Neural cell (in vitro differentiated cells): ENCODE results near the gene CIZ1. TPM values are rescaled to one million over a fixed set of nuclear protein-coding genes. Genes with fewer than 3 reads are reported as not detected.
A peak's percentile ranks its signal among the peaks of the same experiment; 100 is the strongest.

Source experiments
- H2AFZ ChIP-seq: fragments of 200-600, 300-800 bp; sonication (generic), shearing (Covaris generic); 2 replicates; pipeline ENCODE4 v1.6.0; 2014; ENCODE audit warnings: low read depth, mild to moderate bottlenecking, antibody characterized with exemption, low read length, moderate library complexity
- H3F3A ChIP-seq: fragments of 200-600 bp; shearing (Covaris generic); 2 replicates; pipeline ENCODE4 v1.6.1; 2016; ENCODE audit warnings: mild to moderate bottlenecking, moderate library complexity, mixed read lengths, antibody characterized with exemption, low read length; ENCODE audit not compliant: insufficient read depth, poor library complexity, severe bottlenecking
- H3K27ac ChIP-seq: fragments of 200-600, 300-800 bp; sonication (generic), shearing (Covaris generic); 2 replicates; pipeline ENCODE4 v1.5.1; 2014; ENCODE audit warnings: mild to moderate bottlenecking, low read length, moderate library complexity
- H3K27me3 ChIP-seq: fragments of 300-800, 200-600 bp; sonication (generic), shearing (Covaris generic); 2 replicates; pipeline ENCODE4 v1.6.0; 2014; ENCODE audit warnings: mild to moderate bottlenecking, low read depth, low read length, moderate library complexity; ENCODE audit not compliant: insufficient read depth
- H3K36me3 ChIP-seq: fragments of 300-800, 200-600 bp; sonication (generic), shearing (Covaris generic); 2 replicates; pipeline ENCODE4 v1.5.1; 2014; ENCODE audit warnings: mild to moderate bottlenecking, antibody characterized with exemption, low read length, moderate library complexity; ENCODE audit not compliant: insufficient read depth
- H3K4me2 ChIP-seq: fragments of 300-800, 200-600 bp; sonication (generic), shearing (Covaris generic); 2 replicates; pipeline ENCODE4 v1.6.0; 2014; ENCODE audit warnings: mild to moderate bottlenecking, low read length
- H3K4me3 ChIP-seq: fragments of 300-800, 200-600 bp; sonication (generic), shearing (Covaris generic); 2 replicates; pipeline ENCODE4 v1.5.1; 2014; ENCODE audit warnings: mild to moderate bottlenecking, low read length, moderate library complexity
- H3K79me2 ChIP-seq: fragments of 200-600 bp; shearing (Covaris generic); replicated peaks from 2 replicates; pipeline ENCODE4 v1.6.0; 2014; ENCODE audit warnings: mild to moderate bottlenecking, low read length, moderate library complexity; ENCODE audit not compliant: insufficient read depth
- H3K9ac ChIP-seq: fragments of 300-800, 200-600 bp; sonication (generic), shearing (Covaris generic); 2 replicates; pipeline ENCODE4 v1.6.1; 2016; ENCODE audit warnings: mild to moderate bottlenecking, low read length, mixed read lengths
- H3K9me2 ChIP-seq: fragments of 200-600 bp; shearing (Covaris generic); 2 replicates; pipeline ENCODE4 v1.6.1; 2016; ENCODE audit warnings: mild to moderate bottlenecking, low read length, mixed read lengths; ENCODE audit not compliant: insufficient read depth
- H3K9me3 ChIP-seq: fragments of 200-600, 300-800 bp; sonication (generic), shearing (Covaris generic); 2 replicates; pipeline ENCODE4 v1.6.1; 2016; ENCODE audit warnings: mild to moderate bottlenecking, mixed run types, low read length, moderate library complexity, mixed read lengths
- H4K20me1 ChIP-seq: fragments of 200-600 bp; shearing (Covaris generic); 2 replicates; pipeline ENCODE4 v1.6.1; 2016; ENCODE audit warnings: mild to moderate bottlenecking, mixed run types; ENCODE audit not compliant: insufficient read depth
- EP300 ChIP-seq: fragments of 450-650 bp; conservative IDR thresholded peaks from 2 replicates; pipeline ENCODE4 v1.6.1; 2014; ENCODE audit warnings: antibody characterized with exemption, mild to moderate bottlenecking, moderate library complexity; ENCODE audit not compliant: poor library complexity, severe bottlenecking
- EZH2 ChIP-seq: fragments of 200-600, 300-800 bp; shearing (Covaris generic), sonication (generic); IDR thresholded peaks from 2 replicates; pipeline ENCODE4 v1.6.1; 2014; ENCODE audit warnings: antibody characterized with exemption, low read length, borderline replicate concordance, mild to moderate bottlenecking; ENCODE audit not compliant: insufficient read depth, poor library complexity, severe bottlenecking
- MXI1 ChIP-seq: fragments of 450-650 bp; conservative IDR thresholded peaks from 2 replicates; pipeline ENCODE4 v1.6.1; 2014; ENCODE audit warnings: antibody characterized with exemption, mild to moderate bottlenecking; ENCODE audit not compliant: poor library complexity, severe bottlenecking
- POLR2AphosphoS5 ChIP-seq: IDR thresholded peaks from 2 replicates; pipeline ENCODE4 v1.6.1; 2012
- RAD21 ChIP-seq: fragments of 450-650 bp; conservative IDR thresholded peaks from 2 replicates; pipeline ENCODE4 v1.6.1; 2014; ENCODE audit warnings: antibody characterized with exemption, mild to moderate bottlenecking, moderate library complexity
- SMC3 ChIP-seq: fragments of 450-650 bp; conservative IDR thresholded peaks from 2 replicates; pipeline ENCODE4 v1.6.1; 2014; ENCODE audit warnings: antibody characterized with exemption, mild to moderate bottlenecking, moderate library complexity; ENCODE audit not compliant: poor library complexity
- TAF1 ChIP-seq: IDR thresholded peaks from 2 replicates; pipeline ENCODE4 v1.6.1; 2012; ENCODE audit warnings: low read depth
- polyA plus RNA-seq: library from polyadenylated mRNA; depleted of rRNA; stranded (reverse); fragments of >200 nt; gene quantifications from 2 replicates; pipeline ENCODE4 v1.2.3, GENCODE V29; 2014
- TF ChIP-seq, protein P1 (sequence below): fragments of 450-650 bp; IDR thresholded peaks from 2 replicates; pipeline ENCODE4 v1.5.1; 2014; ENCODE audit warnings: antibody characterized with exemption, mild to moderate bottlenecking, moderate library complexity; ENCODE audit not compliant: poor library complexity, severe bottlenecking
- TF ChIP-seq, protein P2 (sequence below): IDR thresholded peaks from 2 replicates; pipeline ENCODE4 v1.6.1; 2012; ENCODE audit warnings: borderline replicate concordance

Gene CIZ1
- polyA plus RNA-seq, 1 donor from 2014 or later: 25.6 TPM

DNA sequence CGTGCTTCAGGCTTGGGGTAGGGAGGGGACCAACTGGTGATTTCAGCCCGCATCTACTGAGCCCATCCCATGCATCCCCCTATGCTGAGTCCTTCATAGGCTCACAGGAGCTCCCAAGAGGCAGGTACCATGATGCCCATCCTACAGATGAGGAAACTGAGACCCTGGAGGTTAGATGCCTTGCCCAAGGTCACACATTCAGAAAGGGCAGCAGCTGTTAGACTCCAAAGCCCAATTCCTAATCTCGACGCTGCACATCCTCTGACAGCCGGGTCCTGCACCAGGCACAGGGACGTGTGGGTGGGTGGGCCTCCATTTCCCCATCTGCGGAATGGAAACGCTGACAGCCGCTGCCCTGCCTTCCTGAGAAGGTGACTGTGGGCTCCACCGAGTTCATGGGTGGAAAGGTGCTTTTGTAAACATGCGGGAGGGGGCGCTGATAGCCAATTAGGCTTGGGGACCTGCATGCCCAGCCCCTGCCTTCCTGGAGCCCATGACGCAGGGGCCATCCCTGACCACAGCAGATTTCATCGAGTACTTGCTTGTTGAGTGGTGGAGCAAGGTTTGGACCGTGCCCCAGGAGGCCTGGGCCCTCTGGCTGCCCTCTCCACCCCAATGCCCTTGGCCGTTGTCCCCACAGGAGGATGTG is 14.0 kb upstream of the CIZ1 start:
- TF ChIP-seq TAF1 (no peak), EZH2 (no peak)
- peak overlapping the region; percentile 99 for H3K4me3 ChIP-seq

DNA sequence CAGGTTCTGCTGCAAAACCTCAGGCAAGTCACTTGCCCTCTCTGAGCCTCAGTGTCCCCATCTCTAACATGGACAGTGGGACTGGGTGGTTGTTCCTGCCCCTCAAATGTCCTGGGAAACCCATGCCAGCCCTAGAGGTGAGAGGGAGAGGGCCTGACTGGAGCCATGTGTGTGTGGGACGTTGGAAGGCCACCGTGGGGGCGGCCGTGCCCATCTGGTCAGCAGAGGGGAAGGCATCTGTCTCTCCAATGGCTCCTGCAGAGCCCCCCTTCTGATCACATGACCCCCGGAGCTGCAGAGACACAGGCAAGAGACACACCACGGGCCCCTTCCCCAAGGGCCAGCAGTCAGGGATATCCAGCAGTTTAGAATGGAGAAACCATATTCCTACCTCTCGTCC is 13.5 kb upstream of the CIZ1 start:
- Histone ChIP-seq H3K36me3 (peaks cover 5% of the 10 kb centered on the region), H3K79me2 (peaks cover 17% of the 10 kb centered on the region), H3F3A (no peaks in the 10 kb centered on the region), H3K4me2 (peak overlapping the region; percentile 96), H4K20me1 (no peaks in the 10 kb centered on the region), H3K9me3 (no peaks in the 10 kb centered on the region), H2AFZ (no peak overlapping the region), H3K9ac (peak overlapping the region; percentile 97), H3K9me2 (no peaks in the 10 kb centered on the region), H3K4me3 (peak overlapping the region; percentile 99), H3K27ac (peak overlapping the region; percentile 97), H3K27me3 (no peaks in the 10 kb centered on the region)
- TF ChIP-seq EP300 (no peak), RAD21 (no peak), MXI1 (no peak), TAF1 (no peak), SMC3 (no peak), POLR2AphosphoS5 (no peak), EZH2 (no peak)
- TF ChIP-seq, protein P1, sequence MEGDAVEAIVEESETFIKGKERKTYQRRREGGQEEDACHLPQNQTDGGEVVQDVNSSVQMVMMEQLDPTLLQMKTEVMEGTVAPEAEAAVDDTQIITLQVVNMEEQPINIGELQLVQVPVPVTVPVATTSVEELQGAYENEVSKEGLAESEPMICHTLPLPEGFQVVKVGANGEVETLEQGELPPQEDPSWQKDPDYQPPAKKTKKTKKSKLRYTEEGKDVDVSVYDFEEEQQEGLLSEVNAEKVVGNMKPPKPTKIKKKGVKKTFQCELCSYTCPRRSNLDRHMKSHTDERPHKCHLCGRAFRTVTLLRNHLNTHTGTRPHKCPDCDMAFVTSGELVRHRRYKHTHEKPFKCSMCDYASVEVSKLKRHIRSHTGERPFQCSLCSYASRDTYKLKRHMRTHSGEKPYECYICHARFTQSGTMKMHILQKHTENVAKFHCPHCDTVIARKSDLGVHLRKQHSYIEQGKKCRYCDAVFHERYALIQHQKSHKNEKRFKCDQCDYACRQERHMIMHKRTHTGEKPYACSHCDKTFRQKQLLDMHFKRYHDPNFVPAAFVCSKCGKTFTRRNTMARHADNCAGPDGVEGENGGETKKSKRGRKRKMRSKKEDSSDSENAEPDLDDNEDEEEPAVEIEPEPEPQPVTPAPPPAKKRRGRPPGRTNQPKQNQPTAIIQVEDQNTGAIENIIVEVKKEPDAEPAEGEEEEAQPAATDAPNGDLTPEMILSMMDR: no peak
- TF ChIP-seq, protein P2, sequence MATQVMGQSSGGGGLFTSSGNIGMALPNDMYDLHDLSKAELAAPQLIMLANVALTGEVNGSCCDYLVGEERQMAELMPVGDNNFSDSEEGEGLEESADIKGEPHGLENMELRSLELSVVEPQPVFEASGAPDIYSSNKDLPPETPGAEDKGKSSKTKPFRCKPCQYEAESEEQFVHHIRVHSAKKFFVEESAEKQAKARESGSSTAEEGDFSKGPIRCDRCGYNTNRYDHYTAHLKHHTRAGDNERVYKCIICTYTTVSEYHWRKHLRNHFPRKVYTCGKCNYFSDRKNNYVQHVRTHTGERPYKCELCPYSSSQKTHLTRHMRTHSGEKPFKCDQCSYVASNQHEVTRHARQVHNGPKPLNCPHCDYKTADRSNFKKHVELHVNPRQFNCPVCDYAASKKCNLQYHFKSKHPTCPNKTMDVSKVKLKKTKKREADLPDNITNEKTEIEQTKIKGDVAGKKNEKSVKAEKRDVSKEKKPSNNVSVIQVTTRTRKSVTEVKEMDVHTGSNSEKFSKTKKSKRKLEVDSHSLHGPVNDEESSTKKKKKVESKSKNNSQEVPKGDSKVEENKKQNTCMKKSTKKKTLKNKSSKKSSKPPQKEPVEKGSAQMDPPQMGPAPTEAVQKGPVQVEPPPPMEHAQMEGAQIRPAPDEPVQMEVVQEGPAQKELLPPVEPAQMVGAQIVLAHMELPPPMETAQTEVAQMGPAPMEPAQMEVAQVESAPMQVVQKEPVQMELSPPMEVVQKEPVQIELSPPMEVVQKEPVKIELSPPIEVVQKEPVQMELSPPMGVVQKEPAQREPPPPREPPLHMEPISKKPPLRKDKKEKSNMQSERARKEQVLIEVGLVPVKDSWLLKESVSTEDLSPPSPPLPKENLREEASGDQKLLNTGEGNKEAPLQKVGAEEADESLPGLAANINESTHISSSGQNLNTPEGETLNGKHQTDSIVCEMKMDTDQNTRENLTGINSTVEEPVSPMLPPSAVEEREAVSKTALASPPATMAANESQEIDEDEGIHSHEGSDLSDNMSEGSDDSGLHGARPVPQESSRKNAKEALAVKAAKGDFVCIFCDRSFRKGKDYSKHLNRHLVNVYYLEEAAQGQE: no peak

More for the DNA sequence above, 14.0 kb upstream of the CIZ1 start:
- no peaks in the 10 kb centered on the region for H3F3A ChIP-seq
- no peaks in the 10 kb centered on the region for H4K20me1 ChIP-seq
- H3K36me3 ChIP-seq: peaks cover 5% of the 10 kb centered on the region
- H3K9ac ChIP-seq: peak overlapping the region; percentile 97
- no peaks in the 10 kb centered on the region for H3K9me3 ChIP-seq
- H3K9me2 ChIP-seq: no peaks in the 10 kb centered on the region
- peak overlapping the region; percentile 96 for H3K4me2 ChIP-seq
- H3K79me2 ChIP-seq: peaks cover 17% of the 10 kb centered on the region
- no peak overlapping the region for H2AFZ ChIP-seq
- H3K27me3 ChIP-seq: no peaks in the 10 kb centered on the region
- H3K27ac ChIP-seq: peak overlapping the region; percentile 97
